ENCODE measurements around the gene CENPM.

GRCh38 chr22:41952713-41953112 is 5.8 kb upstream of the CENPM start:
- TF ChIP-seq CTCF (IDR thresholded peaks at IDR 0.05; ENCODE audit: poor library complexity) (no peak), EZH2 (IDR thresholded peaks at IDR 0.05; ENCODE audit: borderline replicate concordance) (no peak)
